ENCODE results near the gene NBPF3. TPM values are rescaled to one million over a fixed set of nuclear protein-coding genes. Genes with fewer than 3 reads are reported as not detected.
"Not testable (repeated sequence)": the region's sequence is repeated elsewhere in the genome, so short reads cannot be mapped to it uniquely, and the experiment has no call there.

NBPF3 gene
- total RNA-seq, 4 donors from 2014 or later, result 3.8 to 23.0 (median 6.7) TPM

- no peaks in the 10 kb centered on the region for H3K4me1 ChIP-seq
- no peak for DNase-seq
- intact Hi-C loops (cut with DNase I; ENCODE audit: low total_unique reads), result no loop called here
- no peak overlapping the region for H3K27ac ChIP-seq
- TF ChIP-seq, protein P1, sequence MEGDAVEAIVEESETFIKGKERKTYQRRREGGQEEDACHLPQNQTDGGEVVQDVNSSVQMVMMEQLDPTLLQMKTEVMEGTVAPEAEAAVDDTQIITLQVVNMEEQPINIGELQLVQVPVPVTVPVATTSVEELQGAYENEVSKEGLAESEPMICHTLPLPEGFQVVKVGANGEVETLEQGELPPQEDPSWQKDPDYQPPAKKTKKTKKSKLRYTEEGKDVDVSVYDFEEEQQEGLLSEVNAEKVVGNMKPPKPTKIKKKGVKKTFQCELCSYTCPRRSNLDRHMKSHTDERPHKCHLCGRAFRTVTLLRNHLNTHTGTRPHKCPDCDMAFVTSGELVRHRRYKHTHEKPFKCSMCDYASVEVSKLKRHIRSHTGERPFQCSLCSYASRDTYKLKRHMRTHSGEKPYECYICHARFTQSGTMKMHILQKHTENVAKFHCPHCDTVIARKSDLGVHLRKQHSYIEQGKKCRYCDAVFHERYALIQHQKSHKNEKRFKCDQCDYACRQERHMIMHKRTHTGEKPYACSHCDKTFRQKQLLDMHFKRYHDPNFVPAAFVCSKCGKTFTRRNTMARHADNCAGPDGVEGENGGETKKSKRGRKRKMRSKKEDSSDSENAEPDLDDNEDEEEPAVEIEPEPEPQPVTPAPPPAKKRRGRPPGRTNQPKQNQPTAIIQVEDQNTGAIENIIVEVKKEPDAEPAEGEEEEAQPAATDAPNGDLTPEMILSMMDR (IDR thresholded peaks at IDR 0.05), result no peak
- no peak for TF ChIP-seq POLR2A (IDR thresholded peaks at IDR 0.05)
- no peaks in the 10 kb centered on the region for H3K36me3 ChIP-seq
- no peaks in the 10 kb centered on the region for H3K9me3 ChIP-seq
- H3K27me3 ChIP-seq, result no peaks in the 10 kb centered on the region
- no peak overlapping the region for H3K4me3 ChIP-seq
These were observed 42.1 kb upstream of the NBPF3 start for GRCh38 chr1:21397813-21398188.

- H3K4me3 ChIP-seq; H3K36me3 ChIP-seq; H3K27ac ChIP-seq; H3K9me3 ChIP-seq; H3K4me1 ChIP-seq; H3K27me3 ChIP-seq; DNase-seq; intact Hi-C loops (cut with DNase I; ENCODE audit: low total_unique reads): not testable (repeated sequence)
These were observed 38.1 kb upstream of the NBPF3 start for GRCh38 chr1:21401726-21402346.

DNA sequence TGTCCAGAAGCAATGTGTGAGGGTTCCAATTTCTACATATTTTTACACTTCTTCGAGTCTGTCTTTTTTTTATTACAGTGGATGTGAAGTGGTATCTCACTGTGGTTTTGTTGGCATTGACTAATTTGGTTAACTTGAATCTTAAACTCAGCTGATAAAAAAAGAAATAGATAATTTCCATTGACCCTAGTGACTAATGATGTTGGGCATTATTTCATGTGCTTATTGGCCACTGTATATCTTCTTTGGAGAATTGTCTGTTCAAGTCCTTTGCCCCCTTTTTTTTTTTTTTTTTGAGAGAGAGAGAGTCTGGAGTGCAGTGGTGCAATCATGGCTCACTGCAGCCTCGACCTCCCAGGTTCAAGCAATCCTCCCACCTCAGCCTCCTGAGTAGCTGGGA is 33.3 kb upstream of the NBPF3 start:
- no peak for DNase-seq
- Histone ChIP-seq H3K4me1 (no peaks in the 10 kb centered on the region), H3K27me3 (no peaks in the 10 kb centered on the region), H3K4me3 (no peak overlapping the region), H3K9me3 (no peaks in the 10 kb centered on the region), H3K27ac (no peak overlapping the region), H3K36me3 (no peaks in the 10 kb centered on the region)
- TF ChIP-seq, protein P1 (IDR thresholded peaks at IDR 0.05), result no peak
- TF ChIP-seq POLR2A (IDR thresholded peaks at IDR 0.05), result no peak
- intact Hi-C loops (cut with DNase I; ENCODE audit: low total_unique reads), result no loop called here

DNA sequence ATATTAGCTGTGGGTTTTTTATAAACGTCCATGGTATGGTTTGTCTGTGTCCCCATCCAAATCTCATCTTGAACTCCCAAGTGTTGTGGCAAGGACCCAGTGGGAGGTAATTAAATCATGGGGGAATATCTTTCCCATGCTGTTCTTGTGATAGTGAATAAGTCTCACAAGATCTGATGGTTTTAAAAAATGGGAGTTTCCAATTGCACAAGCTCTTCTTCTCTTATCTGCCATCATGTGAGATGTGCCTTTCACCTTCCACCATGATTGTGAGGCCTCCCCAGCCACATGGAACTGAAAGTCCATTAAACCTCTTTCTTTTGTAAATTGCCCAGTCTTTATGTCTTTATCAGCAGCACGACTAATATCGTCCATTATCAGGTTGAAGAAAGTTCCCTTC is 30.0 kb upstream of the NBPF3 start:
- H3K4me1 ChIP-seq; intact Hi-C loops (cut with DNase I; ENCODE audit: low total_unique reads); H3K36me3 ChIP-seq: not testable (repeated sequence)

DNA sequence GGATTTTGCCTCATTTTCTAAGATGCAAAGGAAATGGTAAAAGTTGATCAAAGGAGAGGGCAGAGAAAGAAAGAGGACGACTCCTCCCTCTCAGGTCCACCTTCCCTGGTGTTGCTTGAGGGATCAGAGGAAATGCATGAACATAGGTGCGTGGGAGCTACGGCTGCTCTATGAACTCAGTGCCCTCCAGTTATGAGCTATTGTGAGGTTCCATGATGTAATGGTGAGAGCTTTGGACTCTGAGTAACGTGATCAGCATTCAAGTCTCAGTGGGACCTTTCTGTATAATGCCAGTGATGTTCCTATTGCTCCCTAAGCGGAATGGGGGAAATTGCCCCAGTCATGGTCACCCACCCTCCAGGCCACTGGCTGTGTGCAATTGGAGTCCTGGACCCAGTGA is 25.9 kb upstream of the NBPF3 start:
- no peak for TF ChIP-seq POLR2A (IDR thresholded peaks at IDR 0.05)
- TF ChIP-seq, protein P1 (IDR thresholded peaks at IDR 0.05), result no peak
- no peak overlapping the region for H3K27ac ChIP-seq
- H3K27me3 ChIP-seq, result no peaks in the 10 kb centered on the region
- H3K9me3 ChIP-seq, result no peaks in the 10 kb centered on the region
- intact Hi-C loops (cut with DNase I; ENCODE audit: low total_unique reads), result no loop called here
- no peaks in the 10 kb centered on the region for H3K36me3 ChIP-seq
- H3K4me3 ChIP-seq, result no peak overlapping the region
- no peak for DNase-seq
- no peaks in the 10 kb centered on the region for H3K4me1 ChIP-seq

More for the DNA sequence above, 30.0 kb upstream of the NBPF3 start:
- DNase-seq, H3K27me3 ChIP-seq, H3K27ac ChIP-seq, H3K4me3 ChIP-seq, H3K9me3 ChIP-seq: not testable (repeated sequence)

GRCh38 chr1:21420378-21420777 is 19.6 kb upstream of the NBPF3 start:
- H3K27me3 ChIP-seq; H3K9me3 ChIP-seq; H3K4me1 ChIP-seq; H3K27ac ChIP-seq; H3K36me3 ChIP-seq; DNase-seq; H3K4me3 ChIP-seq; intact Hi-C loops (cut with DNase I; ENCODE audit: low total_unique reads): not testable (repeated sequence)

GRCh38 chr1:21421307-21421706 is 18.6 kb upstream of the NBPF3 start:
- H3K27me3 ChIP-seq; H3K4me3 ChIP-seq; H3K9me3 ChIP-seq; H3K4me1 ChIP-seq; intact Hi-C loops (cut with DNase I; ENCODE audit: low total_unique reads); DNase-seq; H3K27ac ChIP-seq; H3K36me3 ChIP-seq: not testable (repeated sequence)

- DNase-seq; H3K27me3 ChIP-seq; H3K4me1 ChIP-seq; H3K9me3 ChIP-seq; intact Hi-C loops (cut with DNase I; ENCODE audit: low total_unique reads); H3K27ac ChIP-seq; H3K4me3 ChIP-seq; H3K36me3 ChIP-seq: not testable (repeated sequence)
These were observed 12.0 kb upstream of the NBPF3 start for GRCh38 chr1:21427798-21428480.

DNA sequence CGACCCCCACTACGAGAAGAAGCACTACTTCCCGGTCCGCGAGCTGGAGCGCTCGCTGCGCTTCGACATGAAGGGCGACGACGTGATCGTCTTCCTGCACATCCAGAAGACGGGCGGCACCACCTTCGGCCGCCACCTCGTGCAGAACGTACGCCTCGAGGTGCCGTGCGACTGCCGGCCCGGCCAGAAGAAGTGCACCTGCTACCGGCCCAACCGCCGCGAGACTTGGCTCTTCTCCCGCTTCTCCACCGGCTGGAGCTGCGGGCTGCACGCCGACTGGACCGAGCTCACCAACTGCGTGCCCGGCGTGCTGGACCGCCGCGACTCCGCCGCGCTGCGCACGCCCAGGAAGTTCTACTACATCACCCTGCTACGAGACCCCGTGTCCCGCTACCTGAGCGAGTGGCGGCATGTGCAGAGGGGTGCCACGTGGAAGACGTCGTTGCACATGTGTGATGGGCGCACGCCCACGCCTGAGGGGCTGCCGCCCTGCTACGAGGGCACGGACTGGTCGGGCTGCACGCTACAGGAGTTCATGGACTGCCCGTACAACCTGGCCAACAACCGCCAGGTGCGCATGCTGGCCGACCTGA is 11.4 kb upstream of the NBPF3 start:
- H3K4me3 ChIP-seq; H3K36me3 ChIP-seq; H3K27ac ChIP-seq; intact Hi-C loops (cut with DNase I; ENCODE audit: low total_unique reads); DNase-seq; H3K27me3 ChIP-seq; H3K9me3 ChIP-seq; H3K4me1 ChIP-seq: not testable (repeated sequence)

- H3K9me3 ChIP-seq; H3K36me3 ChIP-seq; H3K4me1 ChIP-seq; H3K27ac ChIP-seq; H3K4me3 ChIP-seq; intact Hi-C loops (cut with DNase I; ENCODE audit: low total_unique reads); DNase-seq; H3K27me3 ChIP-seq: not testable (repeated sequence)
These were observed 10.7 kb upstream of the NBPF3 start for GRCh38 chr1:21429210-21429609.

Data from uterus (tissue), 4 donors.